Kidney (tissue), 14 donors: ENCODE results near the gene C1orf198. TPM values are rescaled to one million over a fixed set of nuclear protein-coding genes. Genes with fewer than 3 reads are reported as not detected.
"Not testable (repeated sequence)": the region's sequence is repeated elsewhere in the genome, so short reads cannot be mapped to it uniquely, and the experiment has no call there.

Experiments
- DNase-seq, 5 donors: peaks; one replicate each; pipeline ENCODE4 v3.0.0-alpha.2; 2013 to 2020
- FAIRE-seq: peaks from 2 replicates; lab custom pipeline; 2012; peaks lifted over from hg19 to GRCh38; lab: Jason Lieb, UNC
- H3K27ac ChIP-seq, 2 donors: one replicate each; pipeline ENCODE4 v1.7.0; 2013; ENCODE audit warnings: low read depth in 2 of 2, low read length in 2 of 2, inconsistent platforms in 1 of 2
- H3K27me3 ChIP-seq: one replicate; pipeline ENCODE4 v1.7.1; 2013; ENCODE audit warnings: low read length, inconsistent platforms; ENCODE audit not compliant: control insufficient read depth, insufficient read depth
- H3K36me3 ChIP-seq, 3 donors: one replicate each; pipeline versions ENCODE4 v1.7.0 to v1.7.1; 2013; ENCODE audit warnings: low read length in 3 of 3, control low read depth in 1 of 3, inconsistent platforms in 1 of 3; ENCODE audit not compliant: insufficient read depth in 3 of 3, control insufficient read depth in 2 of 3
- H3K4me1 ChIP-seq, 3 donors: one replicate each; pipeline versions ENCODE4 v1.7.0 to v1.7.1; 2013; ENCODE audit warnings: low read length in 3 of 3, inconsistent platforms in 1 of 3, low read depth in 1 of 3; ENCODE audit not compliant: control insufficient read depth in 2 of 3, insufficient read depth in 2 of 3
- H3K4me3 ChIP-seq, 3 donors: one replicate each; pipeline versions ENCODE4 v1.7.0 to v1.8.1; 2013; ENCODE audit warnings: low read length in 3 of 3, control low read depth in 1 of 3, inconsistent platforms in 1 of 3
- H3K9ac ChIP-seq, 3 donors: one replicate each; pipeline versions ENCODE4 v1.7.0 to v1.7.1; 2013; ENCODE audit warnings: low read length in 3 of 3, control low read depth in 1 of 3, inconsistent platforms in 1 of 3
- H3K9me3 ChIP-seq, 3 donors: one replicate each; pipeline versions ENCODE4 v1.7.0 to v1.7.1; 2013; ENCODE audit warnings: low read length in 3 of 3, control low read depth in 1 of 3, inconsistent platforms in 1 of 3; ENCODE audit not compliant: control insufficient read depth in 2 of 3, insufficient read depth in 1 of 3
- intact Hi-C: fragments of 100-400 bp; cut with DNase I; formaldehyde crosslinking; loops from one replicate; pipeline ENCODE4 v1.11.1; 2022
- polyA plus RNA-seq: library from polyadenylated mRNA; stranded (reverse); fragments of 350-450 nt; fragmentation: Illumina TruSeq; extraction: RNeasy Lipid Tissue Mini Kit (QIAGEN cat#74804); gene quantifications from one replicate; pipeline ENCODE4 v1.2.3, GENCODE V29; 2014; ENCODE audit warnings: low read depth, low replicate concordance; ENCODE audit not compliant: insufficient read depth
- total RNA-seq: library from RNA; stranded (reverse); fragmentation: NEBNext Ultra II Directional; extraction: Animal tissue kit (Norgen Biotek cat#: 25700); gene quantifications from one replicate; pipeline ENCODE4 v1.2.1, GENCODE V29; 2021
- TF ChIP-seq, protein P1 (sequence below): IDR thresholded peaks from 3 replicates; pipeline ENCODE4 v1.5.1; 2012; ENCODE audit warnings: mild to moderate bottlenecking, moderate library complexity, borderline replicate concordance; ENCODE audit not compliant: insufficient read depth; ENCODE audit errors: extremely low read depth
- donor health status: control.
- donor health status: control.
- donor health status: control.
- donor health status: control.
- donor health status: control.
- donor health status: DM: yes; HTN: yes; CAD: no.
- donor health status: Normal renal cell carcinoma (clear cell type).

Gene C1orf198
- total and polyA plus RNA-seq, 2 donors from 2014 or later = 15.4 to 45.3 TPM

DNA sequence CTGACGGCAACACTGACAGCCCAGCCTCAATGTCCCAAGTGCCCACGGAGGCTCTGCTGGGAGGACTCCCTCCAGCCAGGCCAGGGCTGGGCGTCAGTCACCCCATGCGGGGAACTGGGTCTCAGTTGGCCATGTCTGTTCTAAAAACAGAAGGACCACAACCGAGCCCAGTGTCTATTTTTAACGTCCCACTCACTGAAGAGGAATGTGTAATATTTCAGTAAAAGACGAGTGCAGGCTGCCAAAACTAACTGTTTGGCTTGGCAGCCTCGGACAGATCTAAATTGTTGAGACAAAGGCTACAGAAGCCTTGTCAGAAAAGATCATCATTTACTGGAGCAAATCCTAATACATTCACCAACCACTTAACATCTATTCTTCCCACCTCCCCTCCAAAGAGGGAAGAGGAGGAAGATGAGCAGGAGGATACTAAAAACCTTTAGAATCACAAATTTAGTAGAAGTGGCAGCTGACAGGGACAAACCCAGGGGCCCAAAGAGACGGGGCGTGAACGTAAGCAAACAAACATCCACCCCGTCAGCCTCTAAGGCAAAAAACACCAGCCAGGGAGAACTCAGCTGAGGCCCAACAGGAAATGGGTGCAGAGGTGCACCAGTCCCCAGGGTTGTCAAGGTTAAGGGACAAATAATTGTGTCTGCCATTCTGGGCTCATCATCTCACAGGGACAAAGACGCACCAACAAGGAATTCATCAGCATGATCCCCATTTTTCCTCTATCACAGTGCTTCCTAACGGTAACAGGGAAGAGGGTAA is 18.7 kb downstream of the C1orf198 start:
- FAIRE-seq = no peak
- H3K9ac ChIP-seq = no peak overlapping the region

DNA sequence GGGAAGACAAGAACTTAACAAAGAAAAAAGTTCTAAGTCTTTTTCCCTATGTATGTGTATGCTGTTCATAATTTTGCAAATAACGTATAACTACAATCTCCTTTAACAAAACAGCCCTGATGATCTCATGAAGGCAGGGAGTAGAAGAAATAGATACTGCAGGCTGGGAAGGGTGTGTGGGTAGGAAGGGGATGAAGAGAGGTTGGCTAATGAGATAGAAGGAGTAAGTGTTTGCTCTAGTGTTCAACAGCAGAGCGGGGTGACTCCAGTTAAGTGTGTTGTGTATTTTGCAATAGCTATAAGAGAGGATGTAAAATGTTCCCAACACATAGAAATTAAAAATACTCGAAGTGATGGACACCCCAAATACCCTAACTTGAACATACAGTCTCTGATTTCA is 20.1 kb downstream of the C1orf198 start:
- TF ChIP-seq, protein P1, sequence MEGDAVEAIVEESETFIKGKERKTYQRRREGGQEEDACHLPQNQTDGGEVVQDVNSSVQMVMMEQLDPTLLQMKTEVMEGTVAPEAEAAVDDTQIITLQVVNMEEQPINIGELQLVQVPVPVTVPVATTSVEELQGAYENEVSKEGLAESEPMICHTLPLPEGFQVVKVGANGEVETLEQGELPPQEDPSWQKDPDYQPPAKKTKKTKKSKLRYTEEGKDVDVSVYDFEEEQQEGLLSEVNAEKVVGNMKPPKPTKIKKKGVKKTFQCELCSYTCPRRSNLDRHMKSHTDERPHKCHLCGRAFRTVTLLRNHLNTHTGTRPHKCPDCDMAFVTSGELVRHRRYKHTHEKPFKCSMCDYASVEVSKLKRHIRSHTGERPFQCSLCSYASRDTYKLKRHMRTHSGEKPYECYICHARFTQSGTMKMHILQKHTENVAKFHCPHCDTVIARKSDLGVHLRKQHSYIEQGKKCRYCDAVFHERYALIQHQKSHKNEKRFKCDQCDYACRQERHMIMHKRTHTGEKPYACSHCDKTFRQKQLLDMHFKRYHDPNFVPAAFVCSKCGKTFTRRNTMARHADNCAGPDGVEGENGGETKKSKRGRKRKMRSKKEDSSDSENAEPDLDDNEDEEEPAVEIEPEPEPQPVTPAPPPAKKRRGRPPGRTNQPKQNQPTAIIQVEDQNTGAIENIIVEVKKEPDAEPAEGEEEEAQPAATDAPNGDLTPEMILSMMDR = no peak
- H3K36me3 ChIP-seq = peaks cover 0 to 2% (median under 1%) of the 10 kb centered on the region in 3 donors
- no peak overlapping the region for H3K27ac ChIP-seq
- H3K27me3 ChIP-seq = no peaks in the 10 kb centered on the region
- FAIRE-seq (no peak), DNase-seq (no peak)
- no peak overlapping the region for H3K9ac ChIP-seq
- peaks cover 0 to 5% (median 0%) of the 10 kb centered on the region in 3 donors for H3K9me3 ChIP-seq
- peaks cover 0 to 18% (median 16%) of the 10 kb centered on the region in 3 donors for H3K4me1 ChIP-seq
- H3K4me3 ChIP-seq = no peak overlapping the region
- intact Hi-C loops = no loop called here

More for the DNA sequence above, 18.7 kb downstream of the C1orf198 start:
- Histone ChIP-seq H3K36me3 (peaks cover 0 to 2% (median 0%) of the 10 kb centered on the region in 3 donors), H3K4me3 (no peak overlapping the region), H3K27ac (peak overlapping the region; percentile 46 to 79), H3K9me3 (peaks cover 0 to 5% (median 0%) of the 10 kb centered on the region in 3 donors), H3K4me1 (peaks cover 0 to 18% (median 16%) of the 10 kb centered on the region in 3 donors), H3K27me3 (no peaks in the 10 kb centered on the region)
- intact Hi-C loops = no loop called here
- TF ChIP-seq, protein P1 = no peak
- peak in 4 of 5 donors; percentile 51 to 95 (median 82) for DNase-seq

DNA sequence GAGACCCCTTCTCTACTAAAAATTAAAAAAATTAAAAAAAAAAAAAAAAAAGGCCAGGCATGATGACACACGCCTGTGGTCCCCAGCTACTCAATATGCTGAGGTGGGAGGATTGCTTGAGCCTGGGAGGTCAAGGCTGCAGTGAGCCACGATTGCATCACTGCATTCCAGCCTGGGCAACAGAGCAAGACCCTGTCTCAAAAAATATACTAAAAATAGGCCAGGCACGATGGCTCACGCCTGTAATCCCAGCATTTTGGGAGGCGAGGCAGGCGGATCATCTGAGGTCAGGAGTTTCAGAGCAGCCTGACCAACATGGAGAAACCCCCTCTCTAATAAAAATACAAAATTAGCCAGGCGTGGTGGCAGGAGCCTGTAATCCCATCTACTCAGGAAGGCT is 23.1 kb downstream of the C1orf198 start:
- DNase-seq, FAIRE-seq, H3K9me3 ChIP-seq, intact Hi-C loops, H3K27ac ChIP-seq, H3K9ac ChIP-seq, H3K27me3 ChIP-seq, H3K4me3 ChIP-seq: not testable (repeated sequence)
- H3K4me1 ChIP-seq = peaks cover 0 to 11% (median 7%) of the 10 kb centered on the region in 3 donors
- H3K36me3 ChIP-seq = peaks cover 2 to 14% (median 4%) of the 10 kb centered on the region in 3 donors

DNA sequence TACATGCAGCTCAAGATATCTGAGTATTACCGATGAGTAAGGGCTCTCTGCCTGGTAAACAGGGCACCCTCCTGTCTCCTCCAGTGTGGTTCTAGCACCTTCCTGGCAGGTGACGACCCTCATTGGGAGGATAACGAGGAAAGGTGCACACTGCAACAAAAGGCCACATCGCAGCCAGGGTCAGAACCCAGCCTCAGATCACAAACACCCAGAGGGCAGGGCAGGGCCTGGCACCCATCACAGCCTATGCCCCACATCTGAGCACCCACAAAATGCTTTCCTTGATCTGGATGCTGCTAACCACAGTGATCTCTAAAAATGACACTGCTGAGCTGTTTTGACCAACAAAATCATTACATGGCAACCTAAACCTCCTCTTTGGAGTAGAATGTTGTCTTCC is 23.8 kb downstream of the C1orf198 start:
- intact Hi-C loops = no loop called here
- Histone ChIP-seq H3K27me3 (no peaks in the 10 kb centered on the region), H3K27ac (no peak overlapping the region), H3K9ac (no peak overlapping the region), H3K4me1 (peaks cover 0 to 5% (median 3%) of the 10 kb centered on the region in 3 donors), H3K4me3 (no peak overlapping the region), H3K36me3 (peaks cover 2 to 14% (median 4%) of the 10 kb centered on the region in 3 donors), H3K9me3 (no peaks in the 10 kb centered on the region)
- TF ChIP-seq, protein P1 = no peak
- FAIRE-seq (no peak), DNase-seq (peak in 1 of 5 donors; percentile 14)
